Prostate gland (tissue), 2 donors: Measurements from ENCODE around the gene GOLGA1. TPM values are rescaled to one million over a fixed set of nuclear protein-coding genes. Genes with fewer than 3 reads are reported as not detected.
A peak's percentile ranks its signal among the peaks of the same experiment; 100 is the strongest.

Source experiments
- DNase-seq: peaks from one replicate; pipeline ENCODE4 v3.0.0-alpha.2; 2019; ENCODE audit warnings: low spot score
- H3K27ac ChIP-seq, 2 donors: fragments of 200-600 bp; sonication (generic); 2 replicates each; pipeline ENCODE4 v1.5.1; 2017 to 2019
- H3K27me3 ChIP-seq: fragments of 200-600 bp; sonication (generic); replicated peaks from 2 replicates; pipeline ENCODE4 v1.5.1; 2019; ENCODE audit not compliant: insufficient read depth
- H3K36me3 ChIP-seq, 2 donors: fragments of 200-600 bp; sonication (generic); 1 replicate in 1 of 2; 2 replicates in 1 of 2; pipeline versions ENCODE4 v1.5.1 to v1.8.1; 2017 to 2019
- H3K4me1 ChIP-seq: fragments of 200-600 bp; sonication (generic); replicated peaks from 2 replicates; pipeline ENCODE4 v1.5.1; 2019
- H3K4me3 ChIP-seq, 2 donors: fragments of 200-600 bp; sonication (generic); 2 replicates each; pipeline ENCODE4 v1.5.1; 2017 to 2019
- H3K9me3 ChIP-seq: fragments of 200-600 bp; sonication (generic); 2 replicates; pipeline ENCODE4 v1.5.1; 2017
- POLR2A ChIP-seq: fragments of 450-650 bp; IDR thresholded peaks from one replicate; pipeline ENCODE4 v1.6.1; 2016; ENCODE audit warnings: antibody characterized with exemption, mild to moderate bottlenecking
- POLR2AphosphoS5 ChIP-seq: sonication (generic); formaldehyde crosslinking; IDR thresholded peaks from one replicate; pipeline ENCODE4 v1.6.1; 2017; ENCODE audit warnings: antibody characterized with exemption
- WGBS: methylation state at CpG from one replicate; pipeline ENCODE4 v1.1.5; 2018; 5-methylcytosine and 5-hydroxymethylcytosine counted together
- intact Hi-C: fragments of 100-400 bp; cut with DNase I; formaldehyde crosslinking; loops from one replicate; pipeline ENCODE4 v1.14.2; 2022
- total RNA-seq, 2 donors: library from RNA; depleted of rRNA; stranded (reverse); fragments of >200 nt; gene quantifications; one replicate each; pipeline ENCODE4 v1.1.0, GENCODE V29; 2016
- TF ChIP-seq, protein P1 (sequence below), 4 experiments: fragments of 200-600 bp in 2 of 4; fragments of 450-650 bp in 2 of 4; sonication (generic) in 2 of 4; IDR thresholded peaks; 1 replicate in 3 of 4; 2 replicates in 1 of 4; pipeline ENCODE4 v1.5.1; 2016 to 2019; ENCODE audit warnings: antibody characterized with exemption in 4 of 4, mild to moderate bottlenecking in 2 of 4, moderate library complexity in 2 of 4

Gene GOLGA1, protein sequence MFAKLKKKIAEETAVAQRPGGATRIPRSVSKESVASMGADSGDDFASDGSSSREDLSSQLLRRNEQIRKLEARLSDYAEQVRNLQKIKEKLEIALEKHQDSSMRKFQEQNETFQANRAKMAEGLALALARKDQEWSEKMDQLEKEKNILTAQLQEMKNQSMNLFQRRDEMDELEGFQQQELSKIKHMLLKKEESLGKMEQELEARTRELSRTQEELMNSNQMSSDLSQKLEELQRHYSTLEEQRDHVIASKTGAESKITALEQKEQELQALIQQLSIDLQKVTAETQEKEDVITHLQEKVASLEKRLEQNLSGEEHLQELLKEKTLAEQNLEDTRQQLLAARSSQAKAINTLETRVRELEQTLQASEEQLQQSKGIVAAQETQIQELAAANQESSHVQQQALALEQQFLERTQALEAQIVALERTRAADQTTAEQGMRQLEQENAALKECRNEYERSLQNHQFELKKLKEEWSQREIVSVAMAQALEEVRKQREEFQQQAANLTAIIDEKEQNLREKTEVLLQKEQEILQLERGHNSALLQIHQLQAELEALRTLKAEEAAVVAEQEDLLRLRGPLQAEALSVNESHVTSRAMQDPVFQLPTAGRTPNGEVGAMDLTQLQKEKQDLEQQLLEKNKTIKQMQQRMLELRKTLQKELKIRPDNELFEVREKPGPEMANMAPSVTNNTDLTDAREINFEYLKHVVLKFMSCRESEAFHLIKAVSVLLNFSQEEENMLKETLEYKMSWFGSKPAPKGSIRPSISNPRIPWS
- 10 to 100 TPM; 12.5 to 28.3 TPM for total RNA-seq

DNA sequence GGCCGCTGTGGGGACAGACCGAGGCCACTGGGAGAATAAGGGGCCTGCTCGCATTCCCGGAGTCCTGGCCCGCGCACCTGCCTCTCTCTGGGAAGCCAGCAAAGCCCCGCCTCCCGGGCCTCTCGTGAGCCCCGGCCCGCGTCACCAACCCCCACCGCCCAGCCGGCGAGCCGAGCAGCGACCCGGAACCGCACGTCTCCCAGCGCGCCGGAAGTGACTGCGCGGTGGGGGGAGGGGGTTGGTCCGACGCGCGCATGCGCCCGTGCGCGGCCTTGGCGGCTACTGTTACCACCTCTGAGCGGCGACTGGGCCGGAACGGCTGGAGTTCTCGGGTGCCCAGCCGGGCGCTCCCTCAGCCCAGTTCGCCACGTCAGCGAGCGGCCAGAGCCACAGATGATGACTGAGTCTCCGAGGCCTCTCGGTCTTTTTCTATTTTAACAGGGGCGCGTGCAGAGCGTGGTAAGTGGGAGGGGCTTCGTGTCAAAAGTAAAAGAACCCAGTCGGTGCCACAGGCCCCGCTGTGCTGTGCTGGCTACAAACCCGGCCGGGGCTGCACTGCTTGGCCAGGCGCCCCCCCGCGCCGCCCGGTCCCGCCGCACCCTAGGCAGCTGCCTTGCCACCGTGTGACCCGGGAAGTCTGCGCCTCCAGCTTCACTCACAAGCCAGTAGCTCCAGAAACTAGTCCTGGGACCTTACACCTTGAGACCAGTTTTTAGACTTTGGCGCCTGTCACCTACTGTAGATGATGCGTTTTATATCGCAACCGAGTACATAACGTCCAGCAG lies at the start of gene GOLGA1:
TSS of gene GOLGA1 (minus strand) at position 190 of the 785 bp plus-strand sequence. CDS start 2,372 bp downstream, outside the sequence.
- Histone ChIP-seq H3K9me3 (no peaks in the 10 kb centered on the region), H3K27ac (peak within 1 kb of the TSS; percentile 96), H3K4me1 (no peaks in the 10 kb centered on the region), H3K4me3 (peak within 1 kb of the TSS; percentile 79 to 81), H3K36me3 (no peaks in the 10 kb centered on the region), H3K27me3 (no peaks in the 10 kb centered on the region)
- intact Hi-C loops = loop anchor here (1.0 to 10.0 kb wide), 4 partner anchors 76 to 526 kb away; partner anchors contain the start of genes ARPC5L, PSMB7, RPL35 and SCAI
- WGBS = under 1% methylated on average over 60 of the region's 70 CpGs
- TF ChIP-seq POLR2A = peak; percentile 80
- TF ChIP-seq POLR2AphosphoS5 = peak; percentile 92
- TF ChIP-seq, protein P1, sequence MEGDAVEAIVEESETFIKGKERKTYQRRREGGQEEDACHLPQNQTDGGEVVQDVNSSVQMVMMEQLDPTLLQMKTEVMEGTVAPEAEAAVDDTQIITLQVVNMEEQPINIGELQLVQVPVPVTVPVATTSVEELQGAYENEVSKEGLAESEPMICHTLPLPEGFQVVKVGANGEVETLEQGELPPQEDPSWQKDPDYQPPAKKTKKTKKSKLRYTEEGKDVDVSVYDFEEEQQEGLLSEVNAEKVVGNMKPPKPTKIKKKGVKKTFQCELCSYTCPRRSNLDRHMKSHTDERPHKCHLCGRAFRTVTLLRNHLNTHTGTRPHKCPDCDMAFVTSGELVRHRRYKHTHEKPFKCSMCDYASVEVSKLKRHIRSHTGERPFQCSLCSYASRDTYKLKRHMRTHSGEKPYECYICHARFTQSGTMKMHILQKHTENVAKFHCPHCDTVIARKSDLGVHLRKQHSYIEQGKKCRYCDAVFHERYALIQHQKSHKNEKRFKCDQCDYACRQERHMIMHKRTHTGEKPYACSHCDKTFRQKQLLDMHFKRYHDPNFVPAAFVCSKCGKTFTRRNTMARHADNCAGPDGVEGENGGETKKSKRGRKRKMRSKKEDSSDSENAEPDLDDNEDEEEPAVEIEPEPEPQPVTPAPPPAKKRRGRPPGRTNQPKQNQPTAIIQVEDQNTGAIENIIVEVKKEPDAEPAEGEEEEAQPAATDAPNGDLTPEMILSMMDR (IDR thresholded peaks at IDR 0.05) = peak in 1 of 4 experiments; percentile 21
- peak; percentile 91 for DNase-seq

DNA sequence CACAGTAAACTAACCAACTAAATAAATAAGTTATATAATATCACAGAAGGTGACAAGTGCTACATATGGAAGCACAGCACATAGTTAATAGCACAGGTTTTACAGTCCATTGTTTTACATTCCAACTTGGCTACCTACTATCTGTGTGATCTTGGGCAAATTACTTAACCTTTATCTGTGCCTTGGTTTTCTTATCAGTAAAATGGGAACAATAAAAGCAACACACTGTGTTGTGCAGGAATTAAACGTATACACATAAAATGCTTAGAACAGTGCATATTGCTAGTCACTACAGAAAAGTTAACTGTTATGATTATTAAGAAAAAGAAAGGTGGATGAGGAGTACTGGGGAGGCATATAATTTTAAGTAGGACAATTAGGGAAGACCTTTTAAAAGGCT lies 42.8 kb upstream of the GOLGA1 start:
- no peaks in the 10 kb centered on the region for H3K4me1 ChIP-seq

DNA sequence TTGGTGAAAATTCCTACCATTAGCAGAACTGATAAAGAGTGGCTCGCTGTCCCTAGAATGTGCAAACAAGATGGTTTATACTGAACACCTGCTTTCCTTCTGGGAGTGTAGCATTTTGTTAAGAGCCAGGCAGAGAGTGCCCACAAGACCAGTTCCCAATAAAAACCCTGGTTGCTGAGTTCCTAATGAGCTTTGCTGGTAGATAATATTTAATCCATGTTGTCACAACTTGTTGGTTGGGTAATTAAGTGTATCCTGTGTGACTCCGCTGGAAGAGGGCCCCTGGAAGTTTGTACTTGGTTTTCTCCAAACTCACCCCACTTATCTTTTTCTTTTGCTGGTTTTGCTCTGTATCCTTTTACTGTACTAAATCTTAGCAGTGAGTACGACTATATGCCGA lies 39.5 kb upstream of the GOLGA1 start:
- no peak overlapping the region for H3K27ac ChIP-seq
- intact Hi-C loops = no loop called here
- H3K4me3 ChIP-seq = no peak overlapping the region
- H3K27me3 ChIP-seq = no peaks in the 10 kb centered on the region
- 86% methylated on average over 4 of the region's 4 CpGs for WGBS
- no peak for DNase-seq
- H3K36me3 ChIP-seq = no peaks in the 10 kb centered on the region
- H3K9me3 ChIP-seq = no peaks in the 10 kb centered on the region
- TF ChIP-seq, protein P1 (IDR thresholded peaks at IDR 0.05) = no peak
- TF ChIP-seq POLR2A = no peak
- TF ChIP-seq POLR2AphosphoS5 = no peak
- no peaks in the 10 kb centered on the region for H3K4me1 ChIP-seq

More for the DNA sequence above, 42.8 kb upstream of the GOLGA1 start:
- WGBS = 94% methylated on average over 1 of the region's 1 CpG
- intact Hi-C loops = no loop called here
- no peak for TF ChIP-seq POLR2A
- no peak for TF ChIP-seq POLR2AphosphoS5
- TF ChIP-seq, protein P1 (IDR thresholded peaks at IDR 0.05) = no peak
- Histone ChIP-seq H3K9me3 (no peaks in the 10 kb centered on the region), H3K27ac (no peak overlapping the region), H3K27me3 (no peaks in the 10 kb centered on the region), H3K4me3 (no peak overlapping the region), H3K36me3 (no peaks in the 10 kb centered on the region)
- DNase-seq = no peak

DNA sequence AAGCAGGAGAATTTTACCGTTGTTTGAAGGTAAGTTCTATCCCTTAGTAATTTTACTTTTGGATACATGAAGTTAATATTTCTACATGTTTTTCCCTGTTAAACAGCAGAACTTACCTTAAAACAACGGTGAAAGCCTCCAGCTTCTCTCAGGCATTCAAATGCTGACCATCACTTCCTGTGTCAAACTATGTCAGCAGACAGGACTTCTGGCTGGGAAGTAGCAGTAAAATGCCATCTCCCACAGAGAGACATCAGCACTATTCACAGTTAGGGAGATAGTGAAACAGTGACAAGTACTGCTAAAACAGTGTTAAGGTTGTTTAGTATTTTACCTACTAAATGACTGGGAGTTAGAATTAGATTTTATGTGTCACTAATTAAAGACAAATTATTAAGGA lies 34.2 kb upstream of the GOLGA1 start:
- no peaks in the 10 kb centered on the region for H3K36me3 ChIP-seq
- 52% methylated on average over 2 of the region's 2 CpGs for WGBS

DNA sequence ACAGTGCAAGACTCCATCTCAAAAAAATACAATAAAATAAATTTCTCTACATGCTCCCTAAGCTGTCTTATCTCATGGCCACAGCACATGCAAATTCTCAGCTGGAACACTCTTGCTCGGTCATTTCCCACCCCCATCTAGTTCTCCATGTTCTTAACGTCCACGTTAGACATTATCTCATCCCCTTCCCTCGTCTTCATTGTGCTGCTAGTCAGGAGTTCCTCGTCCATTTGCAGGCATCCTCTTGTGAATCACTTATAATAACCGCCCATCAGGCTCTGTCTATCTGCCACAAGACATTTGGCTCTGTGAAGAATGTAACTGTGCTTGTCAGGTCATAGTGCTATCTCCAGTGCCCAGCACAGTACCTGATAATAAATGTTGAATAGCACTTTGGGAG lies 32.9 kb upstream of the GOLGA1 start:
- Histone ChIP-seq H3K4me3 (no peak overlapping the region), H3K9me3 (no peaks in the 10 kb centered on the region), H3K27me3 (no peaks in the 10 kb centered on the region), H3K27ac (no peak overlapping the region), H3K4me1 (no peaks in the 10 kb centered on the region), H3K36me3 (no peaks in the 10 kb centered on the region)
- TF ChIP-seq POLR2AphosphoS5 (no peak), POLR2A (no peak)
- TF ChIP-seq, protein P1 (IDR thresholded peaks at IDR 0.05) = no peak
- DNase-seq = no peak
- 96% methylated on average over 6 of the region's 6 CpGs for WGBS
- intact Hi-C loops = no loop called here

More for the DNA sequence above, 34.2 kb upstream of the GOLGA1 start:
- H3K4me3 ChIP-seq = no peak overlapping the region
- no peaks in the 10 kb centered on the region for H3K27me3 ChIP-seq
- intact Hi-C loops = no loop called here
- H3K9me3 ChIP-seq = no peaks in the 10 kb centered on the region
- no peak for DNase-seq
- H3K27ac ChIP-seq = no peak overlapping the region
- H3K4me1 ChIP-seq = no peaks in the 10 kb centered on the region
- no peak for TF ChIP-seq POLR2A
- no peak for TF ChIP-seq POLR2AphosphoS5
